K562 (cell line): ENCODE data around the gene EPYC. TPM values are rescaled to one million over a fixed set of nuclear protein-coding genes. Genes with fewer than 3 reads are reported as not detected.

Experiments
- ATAC-seq: fragments of 200-7000 bp; cut with Tn5 transposase; 3 replicates; pipeline ENCODE4 v1.9.1; 2020; ENCODE audit warnings: moderate library complexity
- BruUV-seq: library from RNA; stranded (reverse); fragments of 400-500 nt; replicated peaks from 2 replicates; lab custom pipeline; 2021; lab: Mats Ljungman, UMichigan
- CTCF ChIA-PET: fragments of 300-600 bp; formaldehyde crosslinking; extraction: SDS; loops from one replicate; lab custom pipeline; 2021; ENCODE audit warnings: low intra/inter-chr PET ratio; lab: Yijun Ruan, JAX
- POLR2A ChIA-PET: fragments of 300-600, 350-650 bp; sonication (Branson Sonifier 250); formaldehyde crosslinking; extraction: SDS; loops from one replicate; lab custom pipeline; 2021; ENCODE audit warnings: antibody characterized with exemption, inconsistent platforms; lab: Yijun Ruan, JAX
- DNase-seq, 4 experiments: peaks; one replicate each; pipeline versions ENCODE4 v3.0.0 to v3.0.0-alpha.2; 2011 to 2018; ENCODE audit warnings: low spot score in 3 of 4, mixed read lengths in 3 of 4; ENCODE audit errors: extremely low read depth in 1 of 4
- FAIRE-seq: peaks from 2 replicates; lab custom pipeline; 2011; peaks lifted over from hg19 to GRCh38; lab: Jason Lieb, UNC
- H2AFZ ChIP-seq: 2 replicates; pipeline ENCODE4 v1.6.0; 2011; ENCODE audit warnings: low read depth, low read length, control low read depth, inconsistent platforms
- H3K27ac ChIP-seq: fragments of 200-600 bp; 3 replicates; pipeline ENCODE4 v1.8.0; 2011; ENCODE audit warnings: low read depth, mild to moderate bottlenecking, control low read depth, inconsistent platforms, low read length, moderate library complexity, mixed read lengths; ENCODE audit errors: extremely low read depth
- H3K27me3 ChIP-seq, 2 experiments: fragments of 300-600 bp in 1 of 2; 2 replicates in 1 of 2; 3 replicates in 1 of 2; pipeline versions ENCODE4 v1.6.0 to v1.8.0; 2011; ENCODE audit warnings: inconsistent platforms in 2 of 2, low read length in 2 of 2, mild to moderate bottlenecking in 1 of 2, mixed read lengths in 1 of 2, moderate library complexity in 1 of 2; ENCODE audit not compliant: control insufficient read depth in 2 of 2, insufficient read depth in 2 of 2
- H3K36me3 ChIP-seq: fragments of 300-600 bp; 3 replicates; pipeline ENCODE4 v1.8.0; 2011; ENCODE audit warnings: mild to moderate bottlenecking, low read length, inconsistent platforms; ENCODE audit not compliant: control insufficient read depth, insufficient read depth
- H3K4me1 ChIP-seq, 2 experiments: fragments of 200-600 bp in 1 of 2; replicated peaks in 1 of 2; 2 replicates in 1 of 2; 3 replicates in 1 of 2; pipeline versions ENCODE4 v1.5.1 to v1.8.0; 2011; ENCODE audit warnings: inconsistent platforms in 2 of 2, low read length in 2 of 2, mild to moderate bottlenecking in 1 of 2, mixed read lengths in 1 of 2, moderate library complexity in 1 of 2; ENCODE audit not compliant: control insufficient read depth in 2 of 2, insufficient read depth in 2 of 2
- H3K4me2 ChIP-seq: 2 replicates; pipeline ENCODE4 v1.6.1; 2011; ENCODE audit warnings: low read length, control low read depth, inconsistent platforms, mixed read lengths; ENCODE audit not compliant: insufficient read depth
- H3K4me3 ChIP-seq: fragments of 200-600 bp; sonication (generic), shearing (Covaris generic); 2 replicates; pipeline ENCODE4 v1.5.1; 2016; ENCODE audit warnings: control low read depth, inconsistent platforms
- H3K79me2 ChIP-seq: fragments of 200-600 bp; 3 replicates; pipeline ENCODE4 v1.8.0; 2011; ENCODE audit warnings: low read length, inconsistent platforms; ENCODE audit not compliant: control insufficient read depth, insufficient read depth
- H3K9ac ChIP-seq, 2 experiments: 2 replicates each; pipeline versions ENCODE4 v1.6.0 to v1.6.1; 2011; ENCODE audit warnings: low read depth in 2 of 2, low read length in 2 of 2, control low read depth in 1 of 2, inconsistent platforms in 1 of 2, mild to moderate bottlenecking in 1 of 2, mixed read lengths in 1 of 2; ENCODE audit not compliant: insufficient read depth in 1 of 2
- H3K9me1 ChIP-seq: one replicate; pipeline ENCODE4 v1.6.0; 2011; ENCODE audit warnings: inconsistent platforms, mild to moderate bottlenecking, low read length, moderate library complexity; ENCODE audit not compliant: control insufficient read depth, insufficient read depth
- H3K9me3 ChIP-seq: replicated peaks from 2 replicates; pipeline ENCODE4 v1.5.1; 2011; ENCODE audit warnings: low read depth, low read length, inconsistent platforms; ENCODE audit not compliant: control insufficient read depth, insufficient read depth
- H4K20me1 ChIP-seq: replicated peaks from 2 replicates; pipeline ENCODE4 v1.6.1; 2011; ENCODE audit warnings: low read length, inconsistent platforms, mixed read lengths; ENCODE audit not compliant: control insufficient read depth, insufficient read depth
- HDAC8 ChIP-seq: fragments of 450-650 bp; IDR thresholded peaks from 2 replicates; pipeline ENCODE4 v1.6.1; 2016; ENCODE audit warnings: mild to moderate bottlenecking, missing genetic modification characterization, moderate library complexity, missing compliant biosample characterization
- RAD51 ChIP-seq: fragments of 450-650 bp; IDR thresholded peaks from 2 replicates; pipeline ENCODE4 v1.7.1; 2016; ENCODE audit warnings: low read depth, mild to moderate bottlenecking, borderline replicate concordance
- SMARCC2 ChIP-seq: fragments of 450-650 bp; IDR thresholded peaks from 2 replicates; pipeline ENCODE4 v1.6.1; 2017; ENCODE audit warnings: antibody characterized with exemption, moderate library complexity, mild to moderate bottlenecking, low read depth
- ZNF324 ChIP-seq: fragments of 250-450 bp; sonication (Bioruptor Pico); IDR thresholded peaks from 2 replicates; pipeline ENCODE4 v1.4.0; 2020; ENCODE audit warnings: mild to moderate bottlenecking
- ZNF584 ChIP-seq: fragments of 200-800 bp; sonication (Bioruptor generic); IDR thresholded peaks from 2 replicates; pipeline ENCODE4 v1.6.1; 2016; ENCODE audit warnings: low read depth, mild to moderate bottlenecking, missing genetic modification characterization, missing compliant biosample characterization
- WGBS: fragments of 100-300 bp; shearing (Covaris generic); methylation state at CpG from one replicate; pipeline ENCODE4 v1.1.6; 2016; ENCODE audit warnings: low coverage, mixed read lengths; ENCODE audit not compliant: insufficient coverage; ENCODE audit errors: missing lambda C conversion rate; 5-methylcytosine and 5-hydroxymethylcytosine counted together
- in situ Hi-C: fragments of 300-500 bp; cut with MboI; formaldehyde crosslinking; loops from 4 replicates; pipeline ENCODE4 v1.15.0; 2018; ENCODE audit warnings: inconsistent platforms, mixed read lengths
- intact Hi-C: fragments of 100-400 bp; cut with micrococcal nuclease; formaldehyde crosslinking; loops from 2 replicates; pipeline ENCODE4 v1.14.2; 2022
- polyA plus RNA-seq, 8 experiments: library from polyadenylated mRNA; depleted of rRNA in 4 of 8; stranded (reverse) in 5 of 8; unstranded in 3 of 8; fragments of >200 nt; fragmentation: Nextera tagmentation in 2 of 8; fragmentation: Illumina TruSeq in 1 of 8; extraction: Ambion mirVana in 2 of 8; extraction: Trizol in 1 of 8; gene quantifications; 2 replicates each; pipeline versions ENCODE4 v1.2.1 to v1.2.3, GENCODE V29; 2011 to 2014; ENCODE audit warnings: inconsistent platforms in 1 of 8, missing spikeins in 1 of 8
- total RNA-seq, 7 experiments: library from RNA; depleted of rRNA in 6 of 7; stranded (reverse); fragments of >200 nt in 6 of 7; fragmentation: Illumina TruSeq in 2 of 7; extraction: Trizol in 2 of 7; gene quantifications; 2 replicates each; pipeline versions ENCODE4 v1.2.1 to v1.2.3, GENCODE V29; 2011 to 2021; ENCODE audit warnings: low replicate concordance in 1 of 7
- TF ChIP-seq, protein P1 (sequence below): fragments of 450-650 bp; IDR thresholded peaks from 2 replicates; pipeline ENCODE4 v1.6.1; 2018; ENCODE audit not compliant: partially characterized antibody

EPYC gene
- total and polyA plus RNA-seq, 9 of the 15 experiments (the other 6 are each of a cell fraction or from before 2014, with no cell fraction given) = not detected

DNA sequence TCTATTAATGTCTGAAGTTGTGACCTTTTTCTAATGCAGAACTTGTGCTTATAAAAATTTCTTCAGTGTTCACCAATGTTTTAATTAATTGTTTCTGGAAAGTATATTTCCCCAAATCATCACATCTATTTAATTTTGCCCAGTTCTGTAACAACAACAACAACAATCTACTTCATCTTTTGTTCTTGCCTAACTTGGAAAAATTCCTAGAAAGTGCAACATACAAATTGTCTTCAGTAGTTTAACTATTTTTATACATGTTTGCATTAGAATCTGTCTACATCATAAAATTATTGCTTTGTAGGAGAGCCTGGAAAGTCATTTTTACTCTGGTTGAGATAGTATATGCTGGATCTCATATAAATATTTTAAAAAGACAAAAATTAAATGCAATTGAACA lies 88.3 kb downstream of the EPYC start:
- Histone ChIP-seq H3K4me3 (no peak overlapping the region), H3K36me3 (no peaks in the 10 kb centered on the region), H3K9me1 (no peaks in the 10 kb centered on the region), H3K9me3 (no peaks in the 10 kb centered on the region), H3K27me3 (no peaks in the 10 kb centered on the region), H4K20me1 (no peaks in the 10 kb centered on the region), H3K9ac (no peak overlapping the region), H2AFZ (no peak overlapping the region), H3K79me2 (no peaks in the 10 kb centered on the region), H3K4me2 (no peak overlapping the region), H3K4me1 (no peaks in the 10 kb centered on the region), H3K27ac (no peak overlapping the region)
- CTCF ChIA-PET = no interaction called here
- in situ Hi-C loops (no loop called here), intact Hi-C loops (no loop called here)
- POLR2A ChIA-PET = no interaction called here
- no peak for DNase-seq
- BruUV-seq = no TSS peak
- ATAC-seq = no peak
- TF ChIP-seq ZNF584 (CRISPR knock-in tag) = no peak
- FAIRE-seq = no peak

GRCh38 chr12:90915353-90915752 lies 89.4 kb downstream of the EPYC start:
- Histone ChIP-seq H3K9ac (no peak overlapping the region), H2AFZ (no peak overlapping the region), H3K4me1 (no peaks in the 10 kb centered on the region), H3K27ac (no peak overlapping the region), H3K9me3 (no peaks in the 10 kb centered on the region), H3K27me3 (no peaks in the 10 kb centered on the region), H4K20me1 (no peaks in the 10 kb centered on the region), H3K9me1 (no peaks in the 10 kb centered on the region), H3K4me2 (no peak overlapping the region), H3K79me2 (no peaks in the 10 kb centered on the region), H3K4me3 (no peak overlapping the region), H3K36me3 (no peaks in the 10 kb centered on the region)
- in situ Hi-C loops (no loop called here), intact Hi-C loops (no loop called here)
- TF ChIP-seq ZNF324 (CRISPR knock-in tag) = no peak
- no peak for TF ChIP-seq SMARCC2
- TF ChIP-seq, protein P1, sequence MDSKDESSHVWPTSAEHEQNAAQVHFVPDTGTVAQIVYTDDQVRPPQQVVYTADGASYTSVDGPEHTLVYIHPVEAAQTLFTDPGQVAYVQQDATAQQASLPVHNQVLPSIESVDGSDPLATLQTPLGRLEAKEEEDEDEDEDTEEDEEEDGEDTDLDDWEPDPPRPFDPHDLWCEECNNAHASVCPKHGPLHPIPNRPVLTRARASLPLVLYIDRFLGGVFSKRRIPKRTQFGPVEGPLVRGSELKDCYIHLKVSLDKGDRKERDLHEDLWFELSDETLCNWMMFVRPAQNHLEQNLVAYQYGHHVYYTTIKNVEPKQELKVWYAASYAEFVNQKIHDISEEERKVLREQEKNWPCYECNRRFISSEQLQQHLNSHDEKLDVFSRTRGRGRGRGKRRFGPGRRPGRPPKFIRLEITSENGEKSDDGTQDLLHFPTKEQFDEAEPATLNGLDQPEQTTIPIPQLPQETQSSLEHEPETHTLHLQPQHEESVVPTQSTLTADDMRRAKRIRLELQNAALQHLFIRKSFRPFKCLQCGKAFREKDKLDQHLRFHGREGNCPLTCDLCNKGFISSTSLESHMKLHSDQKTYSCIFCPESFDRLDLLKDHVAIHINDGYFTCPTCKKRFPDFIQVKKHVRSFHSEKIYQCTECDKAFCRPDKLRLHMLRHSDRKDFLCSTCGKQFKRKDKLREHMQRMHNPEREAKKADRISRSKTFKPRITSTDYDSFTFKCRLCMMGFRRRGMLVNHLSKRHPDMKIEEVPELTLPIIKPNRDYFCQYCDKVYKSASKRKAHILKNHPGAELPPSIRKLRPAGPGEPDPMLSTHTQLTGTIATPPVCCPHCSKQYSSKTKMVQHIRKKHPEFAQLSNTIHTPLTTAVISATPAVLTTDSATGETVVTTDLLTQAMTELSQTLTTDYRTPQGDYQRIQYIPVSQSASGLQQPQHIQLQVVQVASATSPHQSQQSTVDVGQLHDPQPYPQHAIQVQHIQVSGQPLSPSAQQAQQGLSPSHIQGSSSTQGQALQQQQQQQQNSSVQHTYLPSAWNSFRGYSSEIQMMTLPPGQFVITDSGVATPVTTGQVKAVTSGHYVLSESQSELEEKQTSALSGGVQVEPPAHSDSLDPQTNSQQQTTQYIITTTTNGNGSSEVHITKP = no peak
- TF ChIP-seq RAD51 = no peak
- no peak for TF ChIP-seq HDAC8 (tag)
- FAIRE-seq (no peak), ATAC-seq (no peak), DNase-seq (no peak)
- ChIA-PET POLR2A (interaction anchor here (1.1 kb wide), 1 partner anchor 9 kb away, joined by 3 read pairs; no protein-coding TSS in a partner anchor), CTCF (no interaction called here)
- no TSS peak for BruUV-seq
- WGBS = 0% methylated on average over 2 of the region's 2 CpGs
